Thyroid gland (tissue), 4 donors: Measurements from ENCODE around the gene BPIFB6.

ENCODE experiments used
- POLR2A ChIP-seq, 2 donors: fragments of 450-650 bp; IDR thresholded peaks; one replicate each; pipeline ENCODE4 v1.6.1; 2017; ENCODE audit warnings: antibody characterized with exemption in 2 of 2, mild to moderate bottlenecking in 2 of 2, moderate library complexity in 1 of 2
- TF ChIP-seq, protein P1 (sequence below), 6 experiments: fragments of 200-600 bp in 3 of 6; fragments of 450-650 bp in 3 of 6; sonication (generic) in 3 of 6; IDR thresholded peaks; one replicate each; pipeline ENCODE4 v1.5.1; 2016 to 2019; ENCODE audit warnings: antibody characterized with exemption in 6 of 6, mild to moderate bottlenecking in 2 of 6, inconsistent platforms in 1 of 6, moderate library complexity in 1 of 6

DNA sequence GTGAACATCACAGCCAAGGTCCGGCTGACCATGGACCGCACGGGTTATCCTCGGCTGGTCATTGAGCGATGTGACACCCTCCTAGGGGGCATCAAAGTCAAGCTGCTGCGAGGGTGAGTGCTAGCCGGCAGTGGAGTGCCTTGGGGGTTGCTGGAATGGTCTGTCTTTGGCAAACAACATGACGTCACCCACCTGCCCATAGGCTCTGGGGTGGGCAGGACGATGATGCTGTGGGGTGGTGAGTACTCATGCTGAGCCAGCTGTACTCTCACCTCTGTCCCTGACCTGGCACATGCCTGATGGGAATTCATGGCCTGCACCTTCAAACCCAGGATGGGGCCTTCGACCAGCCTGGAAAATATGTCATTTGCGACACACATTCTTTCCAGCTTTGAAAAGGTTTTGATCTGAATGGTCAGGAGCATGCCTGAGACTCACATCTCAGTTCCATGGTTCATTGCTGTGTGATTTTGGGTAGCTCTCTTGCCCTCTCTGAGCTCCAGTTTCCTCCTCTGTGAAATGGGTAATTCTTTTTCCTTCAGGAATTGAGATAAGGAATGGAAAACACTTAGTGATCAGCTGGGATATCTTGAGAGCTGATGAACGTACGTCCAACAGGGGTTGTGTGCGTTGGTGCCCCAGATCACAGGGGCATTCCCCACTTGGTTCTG is 54.7 kb downstream of the BPIFB6 start:
- no peak for TF ChIP-seq POLR2A (IDR thresholded peaks at IDR 0.05)
- TF ChIP-seq, protein P1, sequence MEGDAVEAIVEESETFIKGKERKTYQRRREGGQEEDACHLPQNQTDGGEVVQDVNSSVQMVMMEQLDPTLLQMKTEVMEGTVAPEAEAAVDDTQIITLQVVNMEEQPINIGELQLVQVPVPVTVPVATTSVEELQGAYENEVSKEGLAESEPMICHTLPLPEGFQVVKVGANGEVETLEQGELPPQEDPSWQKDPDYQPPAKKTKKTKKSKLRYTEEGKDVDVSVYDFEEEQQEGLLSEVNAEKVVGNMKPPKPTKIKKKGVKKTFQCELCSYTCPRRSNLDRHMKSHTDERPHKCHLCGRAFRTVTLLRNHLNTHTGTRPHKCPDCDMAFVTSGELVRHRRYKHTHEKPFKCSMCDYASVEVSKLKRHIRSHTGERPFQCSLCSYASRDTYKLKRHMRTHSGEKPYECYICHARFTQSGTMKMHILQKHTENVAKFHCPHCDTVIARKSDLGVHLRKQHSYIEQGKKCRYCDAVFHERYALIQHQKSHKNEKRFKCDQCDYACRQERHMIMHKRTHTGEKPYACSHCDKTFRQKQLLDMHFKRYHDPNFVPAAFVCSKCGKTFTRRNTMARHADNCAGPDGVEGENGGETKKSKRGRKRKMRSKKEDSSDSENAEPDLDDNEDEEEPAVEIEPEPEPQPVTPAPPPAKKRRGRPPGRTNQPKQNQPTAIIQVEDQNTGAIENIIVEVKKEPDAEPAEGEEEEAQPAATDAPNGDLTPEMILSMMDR (IDR thresholded peaks at IDR 0.05), result no peak
